Activated T-cell treated with anti-CD3 and anti-CD28 coated beads, Interleukin-2, amount 50 U/mL, for 4 hours (primary cell): ENCODE results near the gene CDK8. TPM values are rescaled to one million over a fixed set of nuclear protein-coding genes. Genes with fewer than 3 reads are reported as not detected.
"Not testable (repeated sequence)": the region's sequence is repeated elsewhere in the genome, so short reads cannot be mapped to it uniquely, and the experiment has no call there.

Experiments
- ATAC-seq, 2 donors: fragments of 200-7000 bp; cut with Tn5 transposase; one replicate each; pipeline ENCODE4 v1.10.0; 2021
- DNase-seq: peaks from one replicate; pipeline ENCODE4 v3.0.0-alpha.2; 2020
- H3K27me3 Mint-ChIP-seq: one replicate; pipeline ENCODE4 v1.8.0; 2021; ENCODE audit warnings: low read depth, mixed read lengths
- H3K36me3 Mint-ChIP-seq: one replicate; pipeline ENCODE4 v1.8.0; 2022; ENCODE audit warnings: mixed read lengths; ENCODE audit not compliant: insufficient read depth
- H3K4me1 Mint-ChIP-seq: one replicate; pipeline ENCODE4 v1.8.0; 2021; ENCODE audit warnings: low read depth, mixed read lengths
- H3K4me3 Mint-ChIP-seq: one replicate; pipeline ENCODE4 v1.8.0; 2021; ENCODE audit warnings: mild to moderate bottlenecking, moderate library complexity, mixed read lengths
- H3K9me3 Mint-ChIP-seq: one replicate; pipeline ENCODE4 v1.8.0; 2021; ENCODE audit warnings: mixed read lengths
- total RNA-seq, 3 donors: library from RNA; stranded (reverse); gene quantifications; one replicate each; pipeline ENCODE4 v1.2.1, GENCODE V29; 2021

CDK8 gene
- total RNA-seq, 3 donors from 2014 or later, result 21.1 to 23.6 (median 23.0) TPM

DNA sequence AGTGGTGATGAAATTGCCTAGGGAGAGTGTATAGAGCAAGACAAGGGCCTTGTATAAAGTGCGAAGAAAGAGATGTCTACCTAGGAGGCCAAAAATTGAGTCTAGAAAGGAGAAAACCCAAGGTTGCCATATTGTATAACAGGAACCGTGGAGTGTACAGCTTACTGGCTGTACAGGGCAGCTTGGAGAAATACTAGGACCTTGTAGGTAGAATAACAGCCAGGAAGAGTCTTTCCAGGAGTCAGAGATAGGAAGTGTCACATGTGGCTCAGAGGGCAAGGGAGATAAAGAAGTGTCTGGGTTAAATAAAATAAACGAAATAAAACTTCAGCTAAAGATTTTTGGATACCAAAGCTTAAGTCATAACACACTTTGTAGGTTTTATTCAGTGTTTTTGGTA, 12.4 kb downstream of the CDK8 start:
- DNase-seq (no peak), ATAC-seq (no peak)
- Mint-ChIP-seq H3K36me3 (peaks cover 4% of the 10 kb centered on the region), H3K9me3 (no peaks in the 10 kb centered on the region), H3K27me3 (no peaks in the 10 kb centered on the region), H3K4me1 (peaks cover 45% of the 10 kb centered on the region), H3K4me3 (no peak overlapping the region)

DNA sequence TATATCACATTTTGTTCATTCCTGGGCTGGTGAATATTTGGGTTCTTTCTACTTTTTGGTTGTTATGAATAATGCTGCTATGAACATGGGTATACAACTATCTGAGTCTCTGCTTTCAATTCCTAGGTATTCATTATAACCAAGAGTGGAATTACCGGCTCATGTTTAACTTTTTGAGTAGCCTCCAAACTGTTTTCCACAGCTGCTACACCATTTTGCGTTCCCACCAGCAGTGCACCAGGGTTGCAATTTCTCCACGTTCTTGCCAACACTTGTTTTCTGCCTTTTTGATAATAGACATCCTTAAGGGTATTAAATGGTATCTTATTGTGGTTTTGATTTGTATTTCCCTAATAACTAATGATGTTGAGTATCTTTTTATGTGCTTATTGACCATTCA, 16.8 kb downstream of the CDK8 start:
- Mint-ChIP-seq H3K27me3 (no peaks in the 10 kb centered on the region), H3K4me3 (no peak overlapping the region), H3K36me3 (no peaks in the 10 kb centered on the region), H3K4me1 (peaks cover 30% of the 10 kb centered on the region), H3K9me3 (no peaks in the 10 kb centered on the region)
- DNase-seq, result no peak
- no peak for ATAC-seq

DNA sequence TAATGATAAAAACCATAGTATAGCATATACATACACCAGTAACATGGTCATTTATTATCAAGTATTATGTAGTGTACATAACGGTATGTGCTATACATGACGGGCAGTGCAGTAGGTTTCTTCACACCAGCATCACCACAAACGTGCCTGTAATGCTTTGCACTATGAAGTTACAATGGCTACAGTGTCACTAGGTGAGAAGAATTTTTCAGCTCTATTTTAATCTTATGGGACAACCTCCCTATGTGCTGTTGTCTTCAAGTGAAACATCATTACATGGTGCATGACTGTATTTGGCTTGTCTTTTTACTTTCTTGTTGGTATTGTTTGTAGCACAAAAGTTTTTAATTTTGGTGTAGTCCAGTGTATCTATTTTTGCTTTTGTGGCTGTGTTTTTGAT, 18.7 kb downstream of the CDK8 start:
- Mint-ChIP-seq H3K36me3 (peaks cover 3% of the 10 kb centered on the region), H3K27me3 (no peaks in the 10 kb centered on the region), H3K4me1 (peaks cover 29% of the 10 kb centered on the region), H3K4me3 (no peak overlapping the region), H3K9me3 (no peaks in the 10 kb centered on the region)
- no peak for ATAC-seq
- no peak for DNase-seq

DNA sequence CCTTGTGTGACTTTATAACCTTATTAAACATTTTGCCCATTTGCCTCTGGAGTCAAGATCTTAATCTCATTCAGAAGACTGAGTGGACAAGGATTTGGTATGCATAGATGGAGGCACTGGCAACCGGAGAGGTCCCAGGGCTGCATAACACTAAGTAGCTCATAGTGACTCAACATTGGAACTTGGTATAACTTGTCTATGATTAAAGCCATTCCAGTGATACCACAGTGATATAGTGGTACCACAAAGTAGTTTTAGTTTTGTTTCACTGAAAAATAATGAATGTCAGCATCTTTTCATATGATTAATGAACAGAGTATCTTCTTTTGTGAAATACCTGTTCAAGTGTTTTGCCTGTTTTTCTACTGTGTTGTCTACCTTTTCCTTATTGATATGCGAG, 26.4 kb downstream of the CDK8 start:
- Mint-ChIP-seq H3K27me3 (no peaks in the 10 kb centered on the region), H3K4me3 (no peak overlapping the region), H3K36me3 (peaks cover 16% of the 10 kb centered on the region), H3K9me3 (peaks cover 4% of the 10 kb centered on the region), H3K4me1 (peaks cover 10% of the 10 kb centered on the region)
- no peak for DNase-seq
- peak in 1 of 2 donors; percentile 43 for ATAC-seq

DNA sequence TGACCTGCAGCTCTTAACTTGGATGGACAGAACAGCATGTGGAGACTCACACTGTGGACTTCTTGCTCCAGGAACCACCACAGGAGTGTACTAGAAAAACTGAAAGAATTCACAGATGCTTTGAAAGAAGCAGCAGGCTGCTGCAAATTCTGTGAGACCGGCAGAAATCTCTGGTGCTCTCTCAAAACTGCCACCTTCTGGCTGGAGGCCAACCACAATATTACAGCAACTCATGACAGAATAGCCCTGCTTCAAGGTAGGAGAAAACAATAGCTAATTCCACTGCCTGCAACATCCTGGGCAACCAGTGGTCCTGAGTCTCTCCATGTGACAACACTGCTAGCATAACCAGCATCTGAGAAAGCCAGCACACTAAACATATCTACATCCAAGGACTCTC, 26.9 kb downstream of the CDK8 start:
- peaks cover 10% of the 10 kb centered on the region for H3K4me1 Mint-ChIP-seq
- ATAC-seq (no peak), DNase-seq (no peak)
- H3K4me3 Mint-ChIP-seq, result no peak overlapping the region
- H3K27me3 Mint-ChIP-seq, result no peaks in the 10 kb centered on the region
- H3K36me3 Mint-ChIP-seq, result peaks cover 16% of the 10 kb centered on the region
- peaks cover 4% of the 10 kb centered on the region for H3K9me3 Mint-ChIP-seq

DNA sequence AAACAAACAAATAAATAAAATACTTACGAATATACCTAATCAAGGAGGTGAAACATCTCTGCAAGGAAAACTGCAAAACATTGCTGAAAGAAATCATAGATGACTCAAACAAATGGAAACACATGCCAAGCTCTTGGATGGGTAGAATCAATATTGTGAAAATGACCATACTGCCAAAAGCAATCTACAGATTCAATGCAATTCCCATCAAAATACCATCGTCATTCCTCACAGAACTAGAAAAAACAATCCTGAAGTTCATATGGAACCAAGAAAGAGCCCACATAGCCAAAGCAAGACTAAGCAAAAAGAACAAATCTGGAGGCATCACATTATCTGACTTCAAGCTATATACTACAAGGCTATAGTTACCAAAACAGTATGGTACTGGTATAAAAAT, 32.0 kb downstream of the CDK8 start:
- not testable (repeated sequence) for DNase-seq, H3K4me3 Mint-ChIP-seq, H3K36me3 Mint-ChIP-seq, ATAC-seq, H3K9me3 Mint-ChIP-seq, H3K4me1 Mint-ChIP-seq, H3K27me3 Mint-ChIP-seq

DNA sequence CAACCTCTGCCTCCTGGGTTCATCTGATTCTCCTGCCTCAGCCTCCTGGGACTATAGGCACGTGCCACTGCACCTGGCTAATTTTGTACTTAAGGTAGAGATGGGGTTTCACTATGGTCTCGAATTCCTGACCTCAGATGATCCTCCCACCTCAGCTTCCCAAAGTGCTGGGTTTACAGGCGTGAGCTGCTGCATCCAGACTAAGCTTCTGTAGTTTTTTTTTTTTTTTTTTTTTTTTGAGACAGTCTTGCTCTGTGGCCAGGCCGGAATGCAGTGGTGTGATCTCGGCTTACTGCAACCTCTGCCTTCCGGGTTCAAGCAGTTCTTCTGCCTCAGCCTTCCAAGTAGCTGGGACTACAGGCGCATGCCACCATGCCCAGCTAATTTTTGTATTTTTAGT, 34.9 kb downstream of the CDK8 start:
- H3K4me3 Mint-ChIP-seq, ATAC-seq: not testable (repeated sequence)

DNA sequence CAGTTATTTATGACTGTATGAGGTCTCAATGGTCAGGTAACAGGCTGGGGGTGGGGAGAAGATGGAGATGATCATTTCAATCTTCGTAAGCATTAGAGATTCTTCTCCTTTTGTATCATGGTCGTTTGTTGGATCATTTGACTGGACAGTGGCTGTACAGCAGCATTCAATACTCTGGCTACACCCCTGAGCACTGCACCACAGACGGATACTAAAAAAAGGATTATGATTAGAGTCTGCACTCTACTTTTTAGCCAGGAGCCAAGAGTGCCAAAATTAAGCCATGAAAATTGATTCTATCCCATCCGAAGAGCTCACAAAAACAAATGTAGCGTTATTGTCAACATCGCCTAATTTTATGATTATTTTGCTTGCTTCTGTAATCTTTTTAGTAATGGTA, 41.9 kb downstream of the CDK8 start:
- H3K27me3 Mint-ChIP-seq, result no peaks in the 10 kb centered on the region
- peaks cover 43% of the 10 kb centered on the region for H3K4me1 Mint-ChIP-seq
- no peak overlapping the region for H3K4me3 Mint-ChIP-seq

More for the DNA sequence above, 34.9 kb downstream of the CDK8 start:
- not testable (repeated sequence) for DNase-seq, H3K36me3 Mint-ChIP-seq, H3K9me3 Mint-ChIP-seq, H3K27me3 Mint-ChIP-seq
- peaks cover 10% of the 10 kb centered on the region for H3K4me1 Mint-ChIP-seq

DNA sequence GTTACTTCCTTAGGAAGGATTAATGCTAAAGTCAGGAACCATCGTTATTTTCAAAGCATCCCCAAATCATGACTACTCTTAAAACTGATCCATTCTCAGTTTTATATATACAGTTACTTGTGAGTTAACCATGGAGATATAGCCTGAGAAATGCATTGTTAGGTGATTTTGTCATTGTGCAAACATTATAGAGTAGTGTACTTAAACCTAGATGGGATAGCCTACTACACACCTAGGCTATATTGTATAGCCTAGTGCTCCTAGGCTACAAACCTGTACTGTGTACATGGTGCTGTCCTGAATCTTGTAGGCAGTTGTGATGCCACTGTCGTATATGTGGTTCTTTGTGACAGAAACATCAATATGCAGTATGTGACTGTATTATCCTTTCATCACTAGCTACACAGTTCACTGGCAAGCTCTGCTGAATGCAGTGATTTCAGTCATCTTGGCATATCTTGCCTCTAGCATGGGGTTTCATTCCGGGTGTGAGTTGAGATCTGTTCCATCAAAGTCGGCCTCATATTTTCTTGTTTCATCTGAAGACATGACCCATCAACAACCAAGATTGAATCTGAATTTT, 45.3 kb downstream of the CDK8 start:
- Mint-ChIP-seq H3K9me3 (no peaks in the 10 kb centered on the region), H3K36me3 (peaks cover 4% of the 10 kb centered on the region), H3K27me3 (no peaks in the 10 kb centered on the region)

More for the DNA sequence above, 41.9 kb downstream of the CDK8 start:
- no peak for ATAC-seq
- Mint-ChIP-seq H3K9me3 (no peaks in the 10 kb centered on the region), H3K36me3 (peaks cover 4% of the 10 kb centered on the region)
- no peak for DNase-seq

DNA sequence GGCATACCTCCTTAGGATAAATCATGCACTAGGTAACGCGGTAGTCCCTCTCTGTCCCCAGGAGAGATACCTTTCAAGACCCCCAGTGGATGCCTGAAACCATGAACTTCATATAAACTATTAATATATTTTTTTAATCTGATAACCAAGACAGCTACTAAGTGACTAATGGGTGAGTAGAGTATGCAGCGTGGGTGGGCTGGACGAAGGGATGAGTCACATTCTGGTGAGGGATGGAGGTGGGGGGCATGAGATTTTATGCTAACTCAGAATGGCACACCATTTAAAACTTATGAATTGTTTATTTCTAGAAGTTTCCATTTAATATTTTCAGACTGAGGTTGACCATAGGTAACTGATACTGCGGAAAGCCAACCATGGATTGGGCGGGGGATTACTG, 46.2 kb downstream of the CDK8 start:
- Mint-ChIP-seq H3K4me3 (no peak overlapping the region), H3K4me1 (peaks cover 58% of the 10 kb centered on the region), H3K36me3 (peaks cover 5% of the 10 kb centered on the region), H3K27me3 (no peaks in the 10 kb centered on the region), H3K9me3 (no peaks in the 10 kb centered on the region)
- DNase-seq, result peak; percentile 7
- peak in 1 of 2 donors; percentile 28 for ATAC-seq

More for the DNA sequence above, 45.3 kb downstream of the CDK8 start:
- ATAC-seq (no peak), DNase-seq (no peak)
- Mint-ChIP-seq H3K4me1 (peaks cover 53% of the 10 kb centered on the region), H3K4me3 (no peak overlapping the region)

DNA sequence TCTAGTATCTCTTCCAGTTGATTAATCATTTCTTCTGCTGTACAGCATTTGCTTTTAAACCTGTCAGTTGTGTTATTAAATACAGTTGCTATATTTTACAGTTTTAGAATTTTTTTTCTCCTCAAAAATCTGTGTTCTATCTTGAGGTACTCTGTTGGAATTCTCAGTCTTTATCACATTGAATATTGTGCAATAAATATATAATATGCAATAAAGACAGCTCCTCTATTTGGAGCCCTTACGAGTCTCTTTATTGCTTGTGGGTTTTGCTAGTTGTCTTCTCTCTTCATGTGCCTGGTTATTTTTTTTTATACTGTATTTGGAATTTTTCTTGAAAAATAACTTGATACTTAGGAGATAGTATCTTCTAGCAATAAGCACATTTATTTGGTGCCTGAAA, 51.7 kb downstream of the CDK8 start:
- Mint-ChIP-seq H3K4me3 (no peak overlapping the region), H3K4me1 (peaks cover 52% of the 10 kb centered on the region), H3K9me3 (peaks cover 8% of the 10 kb centered on the region), H3K36me3 (peaks cover 9% of the 10 kb centered on the region), H3K27me3 (no peaks in the 10 kb centered on the region)
- ATAC-seq, result no peak
- DNase-seq, result no peak

DNA sequence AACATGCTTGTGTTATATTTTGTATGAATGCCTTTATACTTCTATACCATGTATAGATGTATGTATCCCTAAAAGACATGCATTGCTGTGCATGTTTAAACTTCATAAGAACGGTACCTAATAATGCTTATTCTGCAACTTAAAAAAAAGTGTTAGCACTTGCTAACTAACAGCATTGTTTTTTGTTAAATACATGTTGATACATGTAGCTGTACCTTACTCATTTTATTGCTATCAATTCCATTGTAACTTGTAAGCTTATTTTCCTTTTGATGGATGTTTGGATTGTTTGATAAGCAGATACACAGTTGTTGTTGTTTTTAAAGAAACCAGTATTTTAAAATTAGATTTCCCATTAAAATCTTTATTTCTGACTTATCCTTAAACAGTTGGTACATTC, 53.8 kb downstream of the CDK8 start:
- H3K4me1 Mint-ChIP-seq, result peaks cover 45% of the 10 kb centered on the region
- ATAC-seq (no peak), DNase-seq (no peak)
- H3K9me3 Mint-ChIP-seq, result peaks cover 8% of the 10 kb centered on the region
- H3K36me3 Mint-ChIP-seq, result peaks cover 10% of the 10 kb centered on the region
- H3K27me3 Mint-ChIP-seq, result no peaks in the 10 kb centered on the region
- no peak overlapping the region for H3K4me3 Mint-ChIP-seq

DNA sequence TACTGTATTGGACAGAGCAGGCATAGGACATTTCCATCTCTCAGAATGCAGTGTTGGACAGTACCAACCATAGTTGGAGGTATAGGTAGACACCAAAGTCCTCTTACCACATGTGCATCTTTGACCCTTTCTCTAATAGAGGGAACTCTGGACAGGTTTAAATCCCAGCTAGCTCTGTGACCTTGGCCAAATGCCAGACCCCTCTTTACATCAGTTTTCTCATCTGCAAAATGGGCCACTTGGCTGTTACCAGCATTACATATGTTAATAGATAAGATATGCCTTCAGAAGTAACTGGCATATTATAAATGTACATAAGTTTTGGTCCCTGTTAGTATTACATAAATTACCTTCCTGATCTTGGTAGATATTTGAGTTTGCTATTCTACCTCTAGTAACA, 54.3 kb downstream of the CDK8 start:
- ATAC-seq (no peak), DNase-seq (no peak)
- Mint-ChIP-seq H3K27me3 (no peaks in the 10 kb centered on the region), H3K4me3 (no peak overlapping the region), H3K36me3 (peaks cover 16% of the 10 kb centered on the region), H3K4me1 (peaks cover 50% of the 10 kb centered on the region), H3K9me3 (peaks cover 8% of the 10 kb centered on the region)

DNA sequence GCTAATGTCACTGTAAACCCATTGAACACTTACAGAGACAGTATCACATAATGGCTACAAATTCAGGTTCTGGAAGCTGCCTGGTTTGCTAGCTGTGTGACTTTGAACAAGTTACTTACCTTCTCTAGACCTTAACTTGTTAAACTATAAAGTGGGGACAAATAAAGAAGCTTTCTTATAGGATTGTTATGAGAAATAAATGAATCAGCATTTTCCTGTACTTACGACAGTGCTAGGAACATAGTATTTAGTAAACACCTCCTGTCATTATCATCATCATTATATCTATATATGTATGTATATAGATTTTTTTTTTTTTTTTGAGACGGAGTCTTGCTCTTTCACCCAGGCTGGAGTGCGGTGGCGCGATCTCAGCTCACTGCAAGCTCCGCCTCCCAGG, 54.9 kb downstream of the CDK8 start:
- peaks cover 18% of the 10 kb centered on the region for H3K36me3 Mint-ChIP-seq
- ATAC-seq (no peak), DNase-seq (no peak)
- H3K27me3 Mint-ChIP-seq, result no peaks in the 10 kb centered on the region
- H3K4me3 Mint-ChIP-seq, result no peak overlapping the region
- peaks cover 8% of the 10 kb centered on the region for H3K9me3 Mint-ChIP-seq
- H3K4me1 Mint-ChIP-seq, result peaks cover 54% of the 10 kb centered on the region

DNA sequence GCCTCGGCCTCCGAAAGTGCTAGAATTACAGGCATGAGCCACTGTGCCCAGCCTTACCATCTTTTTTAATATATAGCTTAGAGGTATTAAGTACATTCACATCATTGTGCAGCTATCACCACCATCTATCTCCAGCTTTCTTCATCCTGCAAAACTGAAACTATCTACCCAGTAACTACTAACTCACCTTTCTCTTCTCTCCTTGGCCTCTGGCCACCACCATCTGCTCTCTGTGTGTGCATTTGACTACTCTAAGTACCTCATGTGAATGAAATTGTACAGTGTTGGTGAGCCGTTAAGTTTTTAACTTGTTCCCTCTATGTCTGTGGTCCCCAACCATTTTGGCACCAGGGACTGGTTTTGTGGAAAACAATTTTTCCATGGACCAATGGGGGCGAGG, 56.1 kb downstream of the CDK8 start:
- ATAC-seq (no peak), DNase-seq (no peak)
- Mint-ChIP-seq H3K4me3 (no peak overlapping the region), H3K27me3 (no peaks in the 10 kb centered on the region), H3K9me3 (peaks cover 8% of the 10 kb centered on the region), H3K4me1 (peaks cover 48% of the 10 kb centered on the region), H3K36me3 (peaks cover 16% of the 10 kb centered on the region)

DNA sequence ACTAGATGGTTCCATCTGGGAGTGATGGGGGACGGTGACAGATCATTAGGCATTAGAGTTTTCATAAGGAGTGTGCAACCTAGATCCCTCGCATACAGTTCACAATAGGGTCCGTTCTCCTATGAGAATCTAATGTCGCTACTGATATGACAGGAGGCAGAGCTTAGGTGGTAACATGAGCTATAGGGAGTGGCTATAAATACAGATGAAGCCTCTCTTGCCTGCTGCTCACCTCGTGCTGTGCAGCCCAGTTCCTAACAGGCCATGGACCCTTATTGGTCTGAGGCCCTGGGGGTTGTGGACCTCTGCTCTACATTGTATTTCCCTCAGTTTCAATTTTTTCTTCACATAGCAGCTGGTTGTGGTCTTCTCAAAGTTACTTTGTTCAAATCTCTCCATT, 56.5 kb downstream of the CDK8 start:
- DNase-seq (no peak), ATAC-seq (no peak)
- peaks cover 16% of the 10 kb centered on the region for H3K36me3 Mint-ChIP-seq
- H3K27me3 Mint-ChIP-seq, result no peaks in the 10 kb centered on the region
- peaks cover 8% of the 10 kb centered on the region for H3K9me3 Mint-ChIP-seq
- no peak overlapping the region for H3K4me3 Mint-ChIP-seq
- H3K4me1 Mint-ChIP-seq, result peaks cover 46% of the 10 kb centered on the region
